SK-N-SH (cell line): Measurements from ENCODE around the gene ATP5MC3. TPM values are rescaled to one million over a fixed set of nuclear protein-coding genes. Genes with fewer than 3 reads are reported as not detected.

Experiments
- CTCF ChIA-PET: fragments of 300-600, 350-600 bp; formaldehyde crosslinking; extraction: SDS; loops from one replicate; lab custom pipeline; 2021; lab: Yijun Ruan, JAX
- POLR2A ChIA-PET: fragments of 350-600 bp; sonication (Branson Sonifier 250); formaldehyde crosslinking; extraction: SDS; loops from one replicate; lab custom pipeline; 2020; ENCODE audit warnings: antibody characterized with exemption, inconsistent platforms; lab: Yijun Ruan, JAX
- DNase-seq: peaks from one replicate; pipeline ENCODE4 v3.0.0; 2012
- H2AFZ ChIP-seq: fragments of 200-600 bp; sonication (generic); 2 replicates; pipeline ENCODE4 v1.8.1; 2016; ENCODE audit warnings: antibody characterized with exemption, mild to moderate bottlenecking, low read depth
- H3F3A ChIP-seq: fragments of 200-600 bp; sonication (generic); replicated peaks from 2 replicates; pipeline ENCODE3; 2016; ENCODE audit warnings: antibody characterized with exemption, mild to moderate bottlenecking; ENCODE audit not compliant: insufficient read depth
- H3K27ac ChIP-seq, 2 experiments: fragments of 200-500 bp in 1 of 2; fragments of 200-600 bp in 1 of 2; sonication (Bioruptor generic) in 1 of 2; sonication (generic), shearing (Covaris generic) in 1 of 2; 2 replicates each; pipeline versions ENCODE4 v1.5.1 to v1.6.1; 2014 to 2016; ENCODE audit warnings: low read depth in 2 of 2, inconsistent platforms in 1 of 2, low read length in 1 of 2, mild to moderate bottlenecking in 1 of 2, mixed read lengths in 1 of 2
- H3K27me3 ChIP-seq: fragments of 200-600 bp; sonication (generic), shearing (Covaris generic); 2 replicates; pipeline ENCODE4 v1.6.1; 2016; ENCODE audit warnings: mixed run types; ENCODE audit not compliant: insufficient read depth
- H3K36me3 ChIP-seq, 2 experiments: fragments of 200-500 bp in 1 of 2; fragments of 200-600 bp in 1 of 2; sonication (Bioruptor generic) in 1 of 2; sonication (generic) in 1 of 2; replicated peaks in 1 of 2; 2 replicates each; pipeline versions ENCODE3 to v1.5.1; 2014 to 2016; ENCODE audit warnings: low read length in 1 of 2, mild to moderate bottlenecking in 1 of 2; ENCODE audit not compliant: insufficient read depth in 2 of 2, control insufficient read depth in 1 of 2
- H3K4me1 ChIP-seq, 2 experiments: fragments of 200-500 bp in 1 of 2; fragments of 200-600 bp in 1 of 2; sonication (Bioruptor generic) in 1 of 2; sonication (generic), shearing (Covaris generic) in 1 of 2; 2 replicates each; pipeline versions ENCODE4 v1.5.1 to v1.6.1; 2014 to 2016; ENCODE audit warnings: low read depth in 1 of 2, low read length in 1 of 2, mixed run types in 1 of 2; ENCODE audit not compliant: insufficient read depth in 2 of 2, control insufficient read depth in 1 of 2
- H3K4me2 ChIP-seq: fragments of 200-600 bp; sonication (generic), shearing (Covaris generic); 2 replicates; pipeline ENCODE4 v1.6.1; 2017; ENCODE audit warnings: mixed run types
- H3K4me3 ChIP-seq, 2 experiments: fragments of 200-500 bp in 1 of 2; fragments of 200-600 bp in 1 of 2; sonication (Bioruptor generic) in 1 of 2; sonication (generic), shearing (Covaris generic) in 1 of 2; 2 replicates each; pipeline versions ENCODE4 v1.5.1 to v1.8.1; 2014 to 2016; ENCODE audit warnings: low read depth in 2 of 2, inconsistent platforms in 1 of 2, low read length in 1 of 2, mild to moderate bottlenecking in 1 of 2, mixed read lengths in 1 of 2, moderate library complexity in 1 of 2
- H3K79me2 ChIP-seq: fragments of 200-600 bp; sonication (generic); 2 replicates; pipeline ENCODE4 v1.8.1; 2017; ENCODE audit warnings: mild to moderate bottlenecking; ENCODE audit not compliant: insufficient read depth
- H3K9ac ChIP-seq: fragments of 200-600 bp; sonication (generic); 2 replicates; pipeline ENCODE4 v1.6.1; 2017; ENCODE audit warnings: mixed run types
- H3K9me2 ChIP-seq: fragments of 200-600 bp; sonication (generic); 2 replicates; pipeline ENCODE4 v1.6.1; 2017; ENCODE audit warnings: mixed run types
- H3K9me3 ChIP-seq: fragments of 200-600 bp; sonication (generic); 2 replicates; pipeline ENCODE4 v1.6.1; 2017; ENCODE audit warnings: mixed run types, mild to moderate bottlenecking, moderate library complexity
- H4K20me1 ChIP-seq: fragments of 200-600 bp; sonication (generic); 2 replicates; pipeline ENCODE4 v1.6.1; 2017; ENCODE audit warnings: mild to moderate bottlenecking, mixed run types; ENCODE audit not compliant: insufficient read depth
- CHD2 ChIP-seq: fragments of 150-350 bp; IDR thresholded peaks from 2 replicates; pipeline ENCODE4 v1.6.1; 2018; ENCODE audit warnings: low read length; ENCODE audit not compliant: partially characterized antibody
- ELF1 ChIP-seq: IDR thresholded peaks from 2 replicates; pipeline ENCODE4 v1.4.0; 2012
- EZH2phosphoT487 ChIP-seq: fragments of 200-600 bp; sonication (generic); IDR thresholded peaks from 2 replicates; pipeline ENCODE4 v1.6.1; 2017; ENCODE audit warnings: low read depth, mixed run types, mild to moderate bottlenecking, antibody characterized with exemption, moderate library complexity, borderline replicate concordance
- FOSL2 ChIP-seq: IDR thresholded peaks from 2 replicates; pipeline ENCODE4 v1.4.0; 2012; ENCODE audit warnings: low read depth, mild to moderate bottlenecking, moderate library complexity, borderline replicate concordance
- FOXJ3 ChIP-seq: sonication (generic); formaldehyde crosslinking; IDR thresholded peaks from 2 replicates; pipeline ENCODE4 v1.5.1; 2020; ENCODE audit warnings: mild to moderate bottlenecking, missing genetic modification reagents
- FOXM1 ChIP-seq: IDR thresholded peaks from 2 replicates; pipeline ENCODE4 v1.4.0; 2012; ENCODE audit warnings: low read depth, mild to moderate bottlenecking
- JUND ChIP-seq: IDR thresholded peaks from 2 replicates; pipeline ENCODE4 v1.4.0; 2012
- MEF2A ChIP-seq: IDR thresholded peaks from 2 replicates; pipeline ENCODE4 v1.4.0; 2012; ENCODE audit warnings: low read depth, borderline replicate concordance
- MXI1 ChIP-seq: IDR thresholded peaks from 2 replicates; pipeline ENCODE4 v1.6.1; 2012; ENCODE audit warnings: mild to moderate bottlenecking, low read depth, low read length, improper control_type of control experiment
- NFIC ChIP-seq: IDR thresholded peaks from 2 replicates; pipeline ENCODE4 v1.4.0; 2012; ENCODE audit warnings: borderline replicate concordance
- NRF1 ChIP-seq: IDR thresholded peaks from 2 replicates; pipeline ENCODE4 v1.6.1; 2012; ENCODE audit warnings: low read depth, mild to moderate bottlenecking, low read length
- POLR2AphosphoS5 ChIP-seq: IDR thresholded peaks from 2 replicates; pipeline ENCODE4 v1.6.1; 2012; ENCODE audit warnings: low read depth, low read length
- RFX5 ChIP-seq: IDR thresholded peaks from 2 replicates; pipeline ENCODE4 v1.6.1; 2012; ENCODE audit warnings: mild to moderate bottlenecking, improper control_type of control experiment, low read length
- RXRA ChIP-seq: IDR thresholded peaks from 2 replicates; pipeline ENCODE4 v1.4.0; 2012; ENCODE audit warnings: low read depth, mild to moderate bottlenecking, borderline replicate concordance
- SMC3 ChIP-seq: IDR thresholded peaks from 2 replicates; pipeline ENCODE4 v1.6.1; 2012; ENCODE audit warnings: low read depth, low read length, improper control_type of control experiment
- TCF12 ChIP-seq: IDR thresholded peaks from 2 replicates; pipeline ENCODE4 v1.4.0; 2012
- TEAD4 ChIP-seq: IDR thresholded peaks from 2 replicates; pipeline ENCODE4 v1.4.0; 2012; ENCODE audit warnings: mild to moderate bottlenecking, borderline replicate concordance; ENCODE audit not compliant: insufficient read depth
- YY1 ChIP-seq: IDR thresholded peaks from 2 replicates; pipeline ENCODE4 v1.4.0; 2012; ENCODE audit warnings: low read depth, mild to moderate bottlenecking
- WGBS: methylation state at CpG from one replicate; pipeline ENCODE4 v1.1.6; 2017; ENCODE audit warnings: low lambda C conversion rate; 5-methylcytosine and 5-hydroxymethylcytosine counted together
- polyA plus RNA-seq, 3 experiments: library from polyadenylated mRNA; depleted of rRNA; stranded (reverse); fragments of >200 nt; gene quantifications; 2 replicates each; pipeline ENCODE4 v1.2.3, GENCODE V29; 2012
- TF ChIP-seq, protein P1 (sequence below): IDR thresholded peaks from 2 replicates; pipeline ENCODE4 v1.6.1; 2012; ENCODE audit warnings: mild to moderate bottlenecking, low read depth, low read length, moderate library complexity
- TF ChIP-seq, protein P2 (sequence below): IDR thresholded peaks from 2 replicates; pipeline ENCODE4; 2012

Gene ATP5MC3
- polyA plus RNA-seq, 1 of the 3 experiments (the other 2 are of a cell fraction), result 365 TPM

DNA sequence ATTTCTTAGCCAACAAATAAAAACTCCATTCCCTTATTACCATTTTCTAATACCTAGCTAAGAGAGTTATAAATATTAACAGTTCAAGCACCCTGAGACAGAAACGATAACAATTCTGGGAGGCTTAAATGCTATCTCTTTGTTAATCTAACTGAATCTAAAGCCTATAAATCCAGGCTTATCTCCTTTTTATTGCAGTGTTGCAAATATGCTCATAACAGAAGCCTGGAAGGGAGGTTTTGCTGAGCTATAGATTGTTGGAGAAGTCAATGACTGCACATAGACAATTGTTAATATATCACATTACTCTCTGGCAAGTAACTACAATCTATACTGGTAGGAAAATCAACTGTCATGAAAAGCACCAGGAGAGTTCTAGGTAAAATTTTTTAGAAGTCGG lies 43.7 kb downstream of the ATP5MC3 start (continued):
- no peak for TF ChIP-seq JUND
- TF ChIP-seq FOXJ3 (CRISPR knock-in tag), result no peak
- TF ChIP-seq, protein P1, sequence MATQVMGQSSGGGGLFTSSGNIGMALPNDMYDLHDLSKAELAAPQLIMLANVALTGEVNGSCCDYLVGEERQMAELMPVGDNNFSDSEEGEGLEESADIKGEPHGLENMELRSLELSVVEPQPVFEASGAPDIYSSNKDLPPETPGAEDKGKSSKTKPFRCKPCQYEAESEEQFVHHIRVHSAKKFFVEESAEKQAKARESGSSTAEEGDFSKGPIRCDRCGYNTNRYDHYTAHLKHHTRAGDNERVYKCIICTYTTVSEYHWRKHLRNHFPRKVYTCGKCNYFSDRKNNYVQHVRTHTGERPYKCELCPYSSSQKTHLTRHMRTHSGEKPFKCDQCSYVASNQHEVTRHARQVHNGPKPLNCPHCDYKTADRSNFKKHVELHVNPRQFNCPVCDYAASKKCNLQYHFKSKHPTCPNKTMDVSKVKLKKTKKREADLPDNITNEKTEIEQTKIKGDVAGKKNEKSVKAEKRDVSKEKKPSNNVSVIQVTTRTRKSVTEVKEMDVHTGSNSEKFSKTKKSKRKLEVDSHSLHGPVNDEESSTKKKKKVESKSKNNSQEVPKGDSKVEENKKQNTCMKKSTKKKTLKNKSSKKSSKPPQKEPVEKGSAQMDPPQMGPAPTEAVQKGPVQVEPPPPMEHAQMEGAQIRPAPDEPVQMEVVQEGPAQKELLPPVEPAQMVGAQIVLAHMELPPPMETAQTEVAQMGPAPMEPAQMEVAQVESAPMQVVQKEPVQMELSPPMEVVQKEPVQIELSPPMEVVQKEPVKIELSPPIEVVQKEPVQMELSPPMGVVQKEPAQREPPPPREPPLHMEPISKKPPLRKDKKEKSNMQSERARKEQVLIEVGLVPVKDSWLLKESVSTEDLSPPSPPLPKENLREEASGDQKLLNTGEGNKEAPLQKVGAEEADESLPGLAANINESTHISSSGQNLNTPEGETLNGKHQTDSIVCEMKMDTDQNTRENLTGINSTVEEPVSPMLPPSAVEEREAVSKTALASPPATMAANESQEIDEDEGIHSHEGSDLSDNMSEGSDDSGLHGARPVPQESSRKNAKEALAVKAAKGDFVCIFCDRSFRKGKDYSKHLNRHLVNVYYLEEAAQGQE, result no peak
- TF ChIP-seq FOSL2, result no peak
- TF ChIP-seq FOXM1, result no peak
- TF ChIP-seq, all 33 proteins: peak for 0

DNA sequence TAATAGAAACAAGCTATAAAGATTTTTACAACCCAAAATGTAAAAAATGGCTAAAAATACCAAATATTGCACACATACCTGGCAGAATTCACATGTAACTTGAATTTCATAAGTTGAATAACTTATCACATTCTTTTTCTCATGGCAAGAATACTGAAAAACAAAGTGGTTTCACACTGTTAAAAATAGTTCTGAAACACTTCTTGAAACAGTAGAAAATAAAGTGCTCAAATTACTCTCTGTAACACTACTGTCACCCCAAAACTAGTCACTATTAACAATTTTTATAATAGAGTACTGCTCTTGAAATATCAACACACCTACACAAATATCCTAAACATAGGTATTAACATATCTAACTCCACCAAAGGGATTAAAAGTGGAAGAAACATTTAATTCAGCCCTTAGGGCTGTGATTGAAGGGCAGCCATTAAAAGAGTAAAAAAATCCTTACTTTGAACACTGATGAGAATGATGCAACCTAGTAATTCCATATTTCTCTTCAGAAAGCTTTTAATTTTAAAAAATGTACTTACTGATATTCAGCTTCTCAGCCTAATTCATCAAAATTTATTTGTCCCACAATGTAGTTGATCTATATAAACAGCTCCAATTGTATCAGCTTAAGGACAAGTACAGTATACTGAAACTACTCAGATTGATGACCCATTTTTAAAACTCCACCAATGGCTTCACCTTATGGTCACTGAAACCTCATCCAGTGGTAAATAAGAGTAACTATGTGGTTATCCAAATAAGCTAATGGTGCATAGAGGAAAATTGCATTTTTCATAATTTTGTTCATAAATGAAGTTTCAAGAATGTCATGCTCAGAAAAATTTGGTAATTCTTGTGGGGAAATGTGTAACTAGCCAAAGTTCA lies 44.9 kb downstream of the ATP5MC3 start:
- Histone ChIP-seq H3K27me3 (no peaks in the 10 kb centered on the region), H3K4me3 (no peak overlapping the region), H3K9me3 (no peaks in the 10 kb centered on the region), H3K4me1 (no peaks in the 10 kb centered on the region; a peak in 1 of 4 replicates), H3K27ac (no peak overlapping the region), H3K4me2 (no peak overlapping the region), H3K9me2 (no peaks in the 10 kb centered on the region), H4K20me1 (peaks cover 11% of the 10 kb centered on the region; the same call in 1 of the 2 replicates), H2AFZ (no peak overlapping the region), H3F3A (no peaks in the 10 kb centered on the region), H3K9ac (no peak overlapping the region), H3K79me2 (peaks cover 85% of the 10 kb centered on the region), H3K36me3 (peaks cover 38 to 58% of the 10 kb centered on the region in 2 experiments)
- no peak for DNase-seq
- CTCF ChIA-PET, result interaction anchor here (0.7 to 2.0 kb wide), 4 partner anchors 11 to 67 kb away, joined by 3 to 6 read pairs (median 4); no protein-coding TSS in a partner anchor
- POLR2A ChIA-PET, result no interaction called here
- TF ChIP-seq ELF1 (no peak), TEAD4 (no peak), POLR2AphosphoS5 (no peak)
- TF ChIP-seq, protein P2, sequence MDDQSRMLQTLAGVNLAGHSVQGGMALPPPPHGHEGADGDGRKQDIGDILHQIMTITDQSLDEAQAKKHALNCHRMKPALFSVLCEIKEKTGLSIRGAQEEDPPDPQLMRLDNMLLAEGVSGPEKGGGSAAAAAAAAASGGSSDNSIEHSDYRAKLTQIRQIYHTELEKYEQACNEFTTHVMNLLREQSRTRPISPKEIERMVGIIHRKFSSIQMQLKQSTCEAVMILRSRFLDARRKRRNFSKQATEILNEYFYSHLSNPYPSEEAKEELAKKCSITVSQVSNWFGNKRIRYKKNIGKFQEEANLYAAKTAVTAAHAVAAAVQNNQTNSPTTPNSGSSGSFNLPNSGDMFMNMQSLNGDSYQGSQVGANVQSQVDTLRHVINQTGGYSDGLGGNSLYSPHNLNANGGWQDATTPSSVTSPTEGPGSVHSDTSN, result no peak

DNA sequence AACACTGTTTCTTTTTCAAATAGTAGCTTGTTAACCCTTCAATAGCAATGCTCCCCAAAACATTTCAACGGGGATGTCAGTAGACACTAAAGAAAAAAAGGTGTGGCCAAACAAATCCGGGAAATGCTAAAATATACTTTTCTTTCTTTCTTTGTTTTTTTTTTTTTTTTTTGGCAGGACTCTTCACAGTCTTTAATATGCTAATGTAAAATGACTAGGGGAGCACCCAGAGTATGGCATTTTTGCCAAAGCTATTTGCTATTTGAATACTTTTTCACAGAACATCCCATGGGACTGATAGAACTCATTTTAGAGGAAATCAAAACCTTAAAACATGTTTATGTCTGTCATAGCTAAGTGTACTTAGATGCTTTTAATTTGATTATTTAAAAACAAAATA lies 45.6 kb downstream of the ATP5MC3 start:
- H3K36me3 ChIP-seq, result peaks cover 38 to 58% of the 10 kb centered on the region in 2 experiments
- no peaks in the 10 kb centered on the region for H3F3A ChIP-seq
- POLR2A ChIA-PET, result no interaction called here
- no peak overlapping the region for H2AFZ ChIP-seq
- H3K9me3 ChIP-seq, result no peaks in the 10 kb centered on the region
- no peaks in the 10 kb centered on the region; a peak in 1 of 4 replicates for H3K4me1 ChIP-seq
- H3K27me3 ChIP-seq, result no peaks in the 10 kb centered on the region
- CTCF ChIA-PET, result interaction anchor here (1.1 kb wide), 1 partner anchor 10 kb away, joined by 4 read pairs; no protein-coding TSS in a partner anchor
- peaks cover 6% of the 10 kb centered on the region; the same call in 1 of the 2 replicates for H4K20me1 ChIP-seq
- no peak overlapping the region; a peak in 1 of 4 replicates for H3K27ac ChIP-seq
- WGBS, result 96% methylated on average over 2 of the region's 2 CpGs
- H3K4me3 ChIP-seq, result no peak overlapping the region
- H3K9ac ChIP-seq, result no peak overlapping the region
- no peak overlapping the region for H3K4me2 ChIP-seq
- no peak for DNase-seq
- peaks cover 82% of the 10 kb centered on the region for H3K79me2 ChIP-seq
- no peaks in the 10 kb centered on the region for H3K9me2 ChIP-seq
- TF ChIP-seq YY1, result no peak
- TF ChIP-seq NFIC, result no peak
- no peak for TF ChIP-seq SMC3
- no peak for TF ChIP-seq RFX5
- no peak for TF ChIP-seq TCF12
- no peak for TF ChIP-seq MXI1
- no peak for TF ChIP-seq RXRA
- no peak for TF ChIP-seq EZH2phosphoT487
- no peak for TF ChIP-seq NRF1
- TF ChIP-seq MEF2A, result no peak
- TF ChIP-seq, protein P2, result no peak
- no peak for TF ChIP-seq CHD2
